WTC11 (cell line): ENCODE measurements around the gene HEBP1. TPM values are rescaled to one million over a fixed set of nuclear protein-coding genes. Genes with fewer than 3 reads are reported as not detected.

Source experiments
- ATAC-seq: fragments of 200-7000 bp; cut with Tn5 transposase; 2 replicates; pipeline ENCODE4 v1.10.0; 2021; ENCODE audit warnings: mild to moderate bottlenecking, moderate library complexity
- CTCF ChIA-PET: fragments of 300-600 bp; sonication (Branson Sonifier 250); formaldehyde crosslinking; loops from one replicate; lab custom pipeline; 2021; ENCODE audit warnings: antibody characterized with exemption; lab: Charles Lee
- POLR2A ChIA-PET: fragments of 350-600 bp; sonication (Branson Sonifier 250); formaldehyde crosslinking; loops from one replicate; lab custom pipeline; 2021; ENCODE audit warnings: antibody characterized with exemption; lab: Charles Lee
- DNase-seq: peaks from one replicate; pipeline ENCODE4 v3.0.0; 2021; ENCODE audit warnings: low spot score
- H3K27ac Mint-ChIP-seq: 2 replicates; pipeline ENCODE4 v1.8.0; 2021; ENCODE audit warnings: mixed read lengths
- H3K27me3 Mint-ChIP-seq: 2 replicates; pipeline ENCODE4 v1.8.0; 2021; ENCODE audit warnings: low read depth, mild to moderate bottlenecking, moderate library complexity, mixed read lengths
- H3K36me3 Mint-ChIP-seq: 2 replicates; pipeline ENCODE4 v1.8.0; 2021; ENCODE audit warnings: mixed read lengths
- H3K4me1 Mint-ChIP-seq: 2 replicates; pipeline ENCODE4 v1.8.0; 2022; ENCODE audit warnings: mixed read lengths
- H3K4me3 Mint-ChIP-seq: 2 replicates; pipeline ENCODE4 v1.8.0; 2021; ENCODE audit warnings: mild to moderate bottlenecking, moderate library complexity, mixed read lengths
- H3K9me3 Mint-ChIP-seq: 2 replicates; pipeline ENCODE4 v1.8.0; 2021; ENCODE audit warnings: mixed read lengths
- CREB1 ChIP-seq: sonication (generic); formaldehyde crosslinking; IDR thresholded peaks from 2 replicates; pipeline ENCODE4 v1.8.0; 2023; ENCODE audit warnings: mild to moderate bottlenecking, missing genetic modification reagents
- FOXP1 ChIP-seq: sonication (generic); formaldehyde crosslinking; IDR thresholded peaks from 2 replicates; pipeline ENCODE4 v1.8.0; 2022; ENCODE audit warnings: missing genetic modification reagents, mild to moderate bottlenecking, moderate library complexity, borderline replicate concordance
- JUN ChIP-seq: sonication (generic); formaldehyde crosslinking; IDR thresholded peaks from 2 replicates; pipeline ENCODE4 v1.8.0; 2023; ENCODE audit warnings: mild to moderate bottlenecking, missing genetic modification reagents
- KAT7 ChIP-seq: sonication (generic); formaldehyde crosslinking; IDR thresholded peaks from 2 replicates; pipeline ENCODE4 v1.8.1; 2023; ENCODE audit warnings: missing genetic modification reagents, mild to moderate bottlenecking, borderline replicate concordance
- NR1H2 ChIP-seq: sonication (generic); formaldehyde crosslinking; IDR thresholded peaks from 2 replicates; pipeline ENCODE4 v1.9.0; 2021; ENCODE audit warnings: mild to moderate bottlenecking, moderate library complexity, missing genetic modification reagents
- OVOL2 ChIP-seq: fragments of 250-450 bp; sonication (Bioruptor Pico); IDR thresholded peaks from 2 replicates; pipeline ENCODE4 v1.9.0; 2021; ENCODE audit warnings: mild to moderate bottlenecking, borderline replicate concordance
- SOX15 ChIP-seq: fragments of 250-450 bp; sonication (Bioruptor Pico); IDR thresholded peaks from 2 replicates; pipeline ENCODE4 v1.9.0; 2021; ENCODE audit warnings: mild to moderate bottlenecking
- ZNF219 ChIP-seq: sonication (generic); formaldehyde crosslinking; IDR thresholded peaks from 2 replicates; pipeline ENCODE4 v1.8.0; 2023; ENCODE audit warnings: missing genetic modification reagents, mild to moderate bottlenecking, borderline replicate concordance
- total RNA-seq: library from RNA; stranded (reverse); gene quantifications from 3 replicates; pipeline ENCODE4 v1.2.3, GENCODE V29; 2021
- TF ChIP-seq, protein P1 (sequence below): sonication (generic); formaldehyde crosslinking; IDR thresholded peaks from 2 replicates; pipeline ENCODE4 v1.8.1; 2022; ENCODE audit warnings: missing genetic modification reagents, borderline replicate concordance
- TF ChIP-seq, protein P2 (sequence below): sonication (generic); formaldehyde crosslinking; IDR thresholded peaks from 2 replicates; pipeline ENCODE4 v1.8.1; 2022; ENCODE audit warnings: low read depth, mild to moderate bottlenecking, moderate library complexity, missing genetic modification reagents, borderline replicate concordance
- TF ChIP-seq, protein P3 (sequence below): fragments of 250-450 bp; sonication (Bioruptor Pico); conservative IDR thresholded peaks from 2 replicates; pipeline ENCODE4 v1.9.0; 2021; ENCODE audit warnings: mild to moderate bottlenecking
- TF ChIP-seq, protein P4 (sequence below): fragments of 250-450 bp; sonication (Bioruptor Pico); IDR thresholded peaks from 2 replicates; pipeline ENCODE4 v1.9.0; 2021; ENCODE audit warnings: mild to moderate bottlenecking
- TF ChIP-seq, protein P5 (sequence below): sonication (generic); formaldehyde crosslinking; IDR thresholded peaks from 2 replicates; pipeline ENCODE4 v1.8.1; 2022; ENCODE audit warnings: mild to moderate bottlenecking, missing genetic modification reagents, moderate library complexity, borderline replicate concordance
- TF ChIP-seq, protein P6 (sequence below): sonication (generic); formaldehyde crosslinking; IDR thresholded peaks from 2 replicates; pipeline ENCODE4 v1.8.0; 2023; ENCODE audit warnings: missing genetic modification reagents
- TF ChIP-seq, protein P7 (sequence below): fragments of 250-450 bp; sonication (Bioruptor Pico); IDR thresholded peaks from 2 replicates; pipeline ENCODE4 v2.1.2; 2022; ENCODE audit warnings: mild to moderate bottlenecking, moderate library complexity

HEBP1 gene
- total RNA-seq, 1 experiment from 2014 or later: 61.8 TPM

DNA sequence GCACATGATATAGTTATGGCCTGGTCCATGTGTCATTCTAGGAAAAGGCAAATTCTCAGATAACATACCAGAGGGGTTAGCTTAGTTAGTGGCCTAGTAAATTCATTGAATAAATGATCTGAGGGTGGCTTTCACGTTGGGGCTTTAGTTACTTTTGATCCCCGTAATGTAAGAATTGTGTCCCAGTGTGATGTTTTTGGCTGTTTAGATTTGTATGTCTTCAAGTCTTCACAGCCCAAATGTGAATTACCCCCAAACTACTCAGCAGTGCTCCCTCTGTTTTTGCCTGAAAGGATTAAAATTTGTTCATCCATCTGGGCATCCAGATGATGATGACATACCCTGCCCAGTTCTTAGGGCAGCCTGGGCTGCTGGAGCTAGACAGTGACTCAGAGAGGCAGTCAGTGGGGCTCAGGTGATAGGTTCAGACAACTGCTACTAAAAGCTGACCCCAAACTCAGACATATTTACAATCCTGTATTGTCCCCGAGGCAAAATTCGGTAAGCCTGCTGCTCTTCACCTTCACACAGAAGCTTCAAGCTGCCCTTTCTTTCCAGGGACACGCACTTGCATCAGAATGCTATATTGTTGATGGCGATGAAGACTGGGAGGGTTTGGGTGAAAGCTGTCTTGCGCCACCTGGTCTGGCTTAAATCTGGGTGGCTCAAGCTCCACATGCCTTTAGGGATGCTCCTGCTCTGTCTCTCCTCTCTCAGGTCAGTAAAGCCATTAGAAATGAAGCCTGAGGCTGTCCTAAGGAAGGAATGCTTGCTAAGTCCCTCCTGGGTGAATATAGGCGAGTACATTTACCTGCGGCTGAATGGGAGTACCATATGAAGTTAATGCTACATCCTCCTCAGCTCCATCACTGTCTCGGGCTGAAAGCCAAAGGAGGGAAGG is 58.4 kb downstream of the HEBP1 start (continued):
- TF ChIP-seq, protein P1, sequence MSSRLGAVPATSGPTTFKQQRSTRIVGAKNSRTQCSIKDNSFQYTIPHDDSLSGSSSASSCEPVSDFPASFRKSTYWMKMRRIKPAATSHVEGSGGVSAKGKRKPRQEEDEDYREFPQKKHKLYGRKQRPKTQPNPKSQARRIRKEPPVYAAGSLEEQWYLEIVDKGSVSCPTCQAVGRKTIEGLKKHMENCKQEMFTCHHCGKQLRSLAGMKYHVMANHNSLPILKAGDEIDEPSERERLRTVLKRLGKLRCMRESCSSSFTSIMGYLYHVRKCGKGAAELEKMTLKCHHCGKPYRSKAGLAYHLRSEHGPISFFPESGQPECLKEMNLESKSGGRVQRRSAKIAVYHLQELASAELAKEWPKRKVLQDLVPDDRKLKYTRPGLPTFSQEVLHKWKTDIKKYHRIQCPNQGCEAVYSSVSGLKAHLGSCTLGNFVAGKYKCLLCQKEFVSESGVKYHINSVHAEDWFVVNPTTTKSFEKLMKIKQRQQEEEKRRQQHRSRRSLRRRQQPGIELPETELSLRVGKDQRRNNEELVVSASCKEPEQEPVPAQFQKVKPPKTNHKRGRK (CRISPR knock-in tag): no peak
- TF ChIP-seq, protein P2, sequence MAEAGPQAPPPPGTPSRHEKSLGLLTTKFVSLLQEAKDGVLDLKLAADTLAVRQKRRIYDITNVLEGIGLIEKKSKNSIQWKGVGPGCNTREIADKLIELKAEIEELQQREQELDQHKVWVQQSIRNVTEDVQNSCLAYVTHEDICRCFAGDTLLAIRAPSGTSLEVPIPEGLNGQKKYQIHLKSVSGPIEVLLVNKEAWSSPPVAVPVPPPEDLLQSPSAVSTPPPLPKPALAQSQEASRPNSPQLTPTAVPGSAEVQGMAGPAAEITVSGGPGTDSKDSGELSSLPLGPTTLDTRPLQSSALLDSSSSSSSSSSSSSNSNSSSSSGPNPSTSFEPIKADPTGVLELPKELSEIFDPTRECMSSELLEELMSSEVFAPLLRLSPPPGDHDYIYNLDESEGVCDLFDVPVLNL (CRISPR knock-in tag): no peak
- TF ChIP-seq, protein P3, sequence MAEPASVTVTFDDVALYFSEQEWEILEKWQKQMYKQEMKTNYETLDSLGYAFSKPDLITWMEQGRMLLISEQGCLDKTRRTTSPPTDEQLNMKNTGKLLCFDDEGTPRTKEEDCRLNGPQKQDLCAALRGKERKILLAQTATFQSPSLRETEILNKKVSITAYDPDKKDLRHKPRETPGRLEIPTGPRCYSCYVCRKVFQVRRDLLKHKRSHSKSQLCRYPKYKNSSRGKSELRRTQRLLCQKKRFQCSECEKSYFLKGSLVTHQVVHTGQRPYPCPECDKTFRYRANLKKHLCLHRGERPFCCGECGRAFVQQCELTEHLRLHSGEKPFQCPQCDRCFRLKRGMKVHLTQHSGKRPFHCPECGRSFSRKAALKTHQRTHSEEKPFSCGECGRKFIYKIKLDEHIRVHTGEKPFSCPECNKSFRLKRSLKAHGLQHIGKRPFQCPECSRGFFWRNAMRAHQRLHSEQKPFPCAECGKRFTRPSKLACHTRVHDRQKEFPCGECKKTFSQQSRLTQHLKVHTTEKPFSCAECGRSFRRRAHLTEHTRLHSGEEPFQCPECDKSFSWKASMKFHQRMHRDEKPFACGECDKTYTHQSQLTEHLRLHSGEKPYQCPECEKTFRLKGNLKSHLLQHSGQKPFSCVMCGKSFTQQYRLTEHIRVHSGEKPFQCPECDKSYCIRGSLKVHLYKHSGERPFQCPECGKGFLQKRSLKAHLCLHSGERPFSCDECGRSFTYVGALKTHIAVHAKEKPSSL (CRISPR knock-in tag): no peak

DNA sequence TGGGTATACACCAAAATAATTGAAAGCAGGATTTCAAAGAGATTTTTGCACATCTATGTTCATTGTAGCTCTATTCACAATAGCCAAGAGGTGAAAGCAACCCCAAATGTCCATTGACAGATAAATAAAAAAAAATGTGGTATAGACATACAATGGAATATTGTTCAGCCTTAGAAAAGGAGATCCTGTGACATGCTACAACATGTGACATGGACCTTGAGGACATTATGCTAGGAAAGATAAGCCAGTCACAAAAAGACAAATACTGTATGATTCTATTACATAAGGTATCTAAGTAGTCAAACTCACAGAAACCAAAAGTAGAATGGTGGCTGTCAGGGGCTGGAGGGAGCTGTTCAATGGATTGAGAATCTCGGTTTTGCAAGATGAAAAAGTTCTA is 60.2 kb downstream of the HEBP1 start:
- Mint-ChIP-seq H3K4me3 (no peak overlapping the region), H3K4me1 (no peaks in the 10 kb centered on the region), H3K27me3 (no peaks in the 10 kb centered on the region), H3K36me3 (no peaks in the 10 kb centered on the region), H3K9me3 (no peaks in the 10 kb centered on the region), H3K27ac (no peak overlapping the region)
- CTCF ChIA-PET: no interaction called here
- POLR2A ChIA-PET: no interaction called here
- ATAC-seq (no peak), DNase-seq (no peak)
- no peak for TF ChIP-seq NR1H2 (CRISPR knock-in tag)
- TF ChIP-seq SOX15: no peak
- TF ChIP-seq, protein P4, sequence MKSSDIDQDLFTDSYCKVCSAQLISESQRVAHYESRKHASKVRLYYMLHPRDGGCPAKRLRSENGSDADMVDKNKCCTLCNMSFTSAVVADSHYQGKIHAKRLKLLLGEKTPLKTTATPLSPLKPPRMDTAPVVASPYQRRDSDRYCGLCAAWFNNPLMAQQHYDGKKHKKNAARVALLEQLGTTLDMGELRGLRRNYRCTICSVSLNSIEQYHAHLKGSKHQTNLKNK (CRISPR knock-in tag): no peak
- TF ChIP-seq, protein P3 (CRISPR knock-in tag): no peak
- no peak for TF ChIP-seq JUN (CRISPR knock-in tag)

DNA sequence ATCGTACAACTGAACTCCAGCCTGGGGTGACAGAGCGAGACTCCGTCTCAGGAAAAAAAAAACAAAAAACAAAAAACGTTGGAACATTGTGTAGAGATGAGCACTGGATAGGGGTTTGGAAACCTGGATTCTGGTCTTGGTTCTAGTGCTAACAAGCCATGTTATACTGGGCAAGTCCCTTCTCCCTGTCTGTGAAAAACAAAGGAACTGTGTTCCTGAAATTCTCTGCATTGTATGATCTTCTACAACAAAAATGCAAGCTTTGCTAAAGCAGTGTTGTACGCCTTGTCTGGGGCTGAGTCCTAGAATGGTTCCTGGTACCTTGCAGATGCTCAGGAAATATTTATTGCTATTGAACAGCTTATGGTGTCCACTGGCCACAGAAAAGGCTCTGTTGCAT is 61.5 kb downstream of the HEBP1 start:
- no peak for ATAC-seq
- Mint-ChIP-seq H3K27me3 (no peaks in the 10 kb centered on the region; the same call in 1 of the 2 replicates), H3K9me3 (no peaks in the 10 kb centered on the region), H3K36me3 (no peaks in the 10 kb centered on the region)
- TF ChIP-seq ZNF219 (CRISPR knock-in tag) (no peak), FOXP1 (no peak), KAT7 (CRISPR knock-in tag) (no peak), OVOL2 (CRISPR knock-in tag) (no peak), CREB1 (CRISPR knock-in tag) (no peak)
- TF ChIP-seq, protein P5, sequence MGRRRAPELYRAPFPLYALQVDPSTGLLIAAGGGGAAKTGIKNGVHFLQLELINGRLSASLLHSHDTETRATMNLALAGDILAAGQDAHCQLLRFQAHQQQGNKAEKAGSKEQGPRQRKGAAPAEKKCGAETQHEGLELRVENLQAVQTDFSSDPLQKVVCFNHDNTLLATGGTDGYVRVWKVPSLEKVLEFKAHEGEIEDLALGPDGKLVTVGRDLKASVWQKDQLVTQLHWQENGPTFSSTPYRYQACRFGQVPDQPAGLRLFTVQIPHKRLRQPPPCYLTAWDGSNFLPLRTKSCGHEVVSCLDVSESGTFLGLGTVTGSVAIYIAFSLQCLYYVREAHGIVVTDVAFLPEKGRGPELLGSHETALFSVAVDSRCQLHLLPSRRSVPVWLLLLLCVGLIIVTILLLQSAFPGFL (CRISPR knock-in tag): no peak
- TF ChIP-seq, protein P6, sequence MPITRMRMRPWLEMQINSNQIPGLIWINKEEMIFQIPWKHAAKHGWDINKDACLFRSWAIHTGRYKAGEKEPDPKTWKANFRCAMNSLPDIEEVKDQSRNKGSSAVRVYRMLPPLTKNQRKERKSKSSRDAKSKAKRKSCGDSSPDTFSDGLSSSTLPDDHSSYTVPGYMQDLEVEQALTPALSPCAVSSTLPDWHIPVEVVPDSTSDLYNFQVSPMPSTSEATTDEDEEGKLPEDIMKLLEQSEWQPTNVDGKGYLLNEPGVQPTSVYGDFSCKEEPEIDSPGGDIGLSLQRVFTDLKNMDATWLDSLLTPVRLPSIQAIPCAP (CRISPR knock-in tag): no peak
- TF ChIP-seq, protein P7, sequence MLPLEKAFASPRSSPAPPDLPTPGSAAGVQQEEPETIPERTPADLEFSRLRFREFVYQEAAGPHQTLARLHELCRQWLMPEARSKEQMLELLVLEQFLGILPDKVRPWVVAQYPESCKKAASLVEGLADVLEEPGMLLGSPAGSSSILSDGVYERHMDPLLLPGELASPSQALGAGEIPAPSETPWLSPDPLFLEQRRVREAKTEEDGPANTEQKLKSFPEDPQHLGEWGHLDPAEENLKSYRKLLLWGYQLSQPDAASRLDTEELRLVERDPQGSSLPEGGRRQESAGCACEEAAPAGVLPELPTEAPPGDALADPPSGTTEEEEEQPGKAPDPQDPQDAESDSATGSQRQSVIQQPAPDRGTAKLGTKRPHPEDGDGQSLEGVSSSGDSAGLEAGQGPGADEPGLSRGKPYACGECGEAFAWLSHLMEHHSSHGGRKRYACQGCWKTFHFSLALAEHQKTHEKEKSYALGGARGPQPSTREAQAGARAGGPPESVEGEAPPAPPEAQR: no peak
- TF ChIP-seq, all 79 proteins: peak for 0
- no peak for DNase-seq
- ChIA-PET CTCF (interaction anchor here (0.5 to 1.3 kb wide), 3 partner anchors 37 to 262 kb away, joined by 4 to 9 read pairs (median 4); no protein-coding TSS in a partner anchor), POLR2A (no interaction called here)
- Mint-ChIP-seq H3K4me3 (no peak overlapping the region), H3K4me1 (peaks cover 5% of the 10 kb centered on the region), H3K27ac (no peak overlapping the region)
